HepG2 (cell line): ENCODE results near the gene DPEP3. TPM values are rescaled to one million over a fixed set of nuclear protein-coding genes. Genes with fewer than 3 reads are reported as not detected.

Source experiments
- AKNA ChIP-seq: sonication (generic); formaldehyde crosslinking; IDR thresholded peaks from 2 replicates; pipeline ENCODE4 v1.4.0; 2020; ENCODE audit warnings: missing genetic modification reagents, borderline replicate concordance
- ARID3A ChIP-seq: IDR thresholded peaks from 2 replicates; pipeline ENCODE4 v1.6.1; 2012; ENCODE audit warnings: low read depth, low read length, improper control_type of control experiment
- ZNF543 ChIP-seq: sonication (generic); formaldehyde crosslinking; IDR thresholded peaks from 2 replicates; pipeline ENCODE4 v1.4.0; 2020; ENCODE audit warnings: mild to moderate bottlenecking, missing genetic modification reagents
- ZNF550 ChIP-seq: sonication (generic); formaldehyde crosslinking; IDR thresholded peaks from 2 replicates; pipeline ENCODE4 v1.4.0; 2020; ENCODE audit warnings: mild to moderate bottlenecking, missing genetic modification reagents, borderline replicate concordance
- polyA plus RNA-seq, 8 experiments: library from polyadenylated mRNA; depleted of rRNA in 3 of 8; stranded (reverse) in 7 of 8; unstranded in 1 of 8; fragments of >200 nt; fragmentation: Illumina TruSeq in 4 of 8; extraction: Trizol in 4 of 8; gene quantifications; 2 replicates each; pipeline versions ENCODE4 v1.2.1 to v1.2.3, GENCODE V29; 2011 to 2016; ENCODE audit warnings: low read depth in 4 of 8, missing spikeins in 1 of 8, mixed read lengths in 1 of 8; ENCODE audit not compliant: insufficient read depth in 1 of 8
- total RNA-seq, 5 experiments: library from RNA; depleted of rRNA; stranded (reverse); fragments of >200 nt; fragmentation: Illumina TruSeq; extraction: Trizol; gene quantifications; 2 replicates each; pipeline ENCODE4 v1.2.3, GENCODE V29; 2016; ENCODE audit warnings: low read depth in 1 of 5
- TF ChIP-seq, protein P1 (sequence below): sonication (generic); formaldehyde crosslinking; IDR thresholded peaks from 2 replicates; pipeline ENCODE4 v1.8.1; 2023; ENCODE audit warnings: mild to moderate bottlenecking, missing genetic modification reagents
- TF ChIP-seq, protein P2 (sequence below): sonication (generic); formaldehyde crosslinking; IDR thresholded peaks from 2 replicates; pipeline ENCODE4 v1.5.0; 2020; ENCODE audit warnings: mild to moderate bottlenecking, missing genetic modification reagents, borderline replicate concordance
- TF ChIP-seq, protein P3 (sequence below): IDR thresholded peaks from 2 replicates; pipeline ENCODE4 v1.6.1; 2016
- TF ChIP-seq, protein P4 (sequence below): fragments of 450-650 bp; IDR thresholded peaks from 2 replicates; pipeline ENCODE4 v1.6.1; 2017

The DPEP3 gene
- total and polyA plus RNA-seq, 2 of the 13 experiments (the other 11 are each of a cell fraction or from before 2014, with no cell fraction given), result not detected

DNA sequence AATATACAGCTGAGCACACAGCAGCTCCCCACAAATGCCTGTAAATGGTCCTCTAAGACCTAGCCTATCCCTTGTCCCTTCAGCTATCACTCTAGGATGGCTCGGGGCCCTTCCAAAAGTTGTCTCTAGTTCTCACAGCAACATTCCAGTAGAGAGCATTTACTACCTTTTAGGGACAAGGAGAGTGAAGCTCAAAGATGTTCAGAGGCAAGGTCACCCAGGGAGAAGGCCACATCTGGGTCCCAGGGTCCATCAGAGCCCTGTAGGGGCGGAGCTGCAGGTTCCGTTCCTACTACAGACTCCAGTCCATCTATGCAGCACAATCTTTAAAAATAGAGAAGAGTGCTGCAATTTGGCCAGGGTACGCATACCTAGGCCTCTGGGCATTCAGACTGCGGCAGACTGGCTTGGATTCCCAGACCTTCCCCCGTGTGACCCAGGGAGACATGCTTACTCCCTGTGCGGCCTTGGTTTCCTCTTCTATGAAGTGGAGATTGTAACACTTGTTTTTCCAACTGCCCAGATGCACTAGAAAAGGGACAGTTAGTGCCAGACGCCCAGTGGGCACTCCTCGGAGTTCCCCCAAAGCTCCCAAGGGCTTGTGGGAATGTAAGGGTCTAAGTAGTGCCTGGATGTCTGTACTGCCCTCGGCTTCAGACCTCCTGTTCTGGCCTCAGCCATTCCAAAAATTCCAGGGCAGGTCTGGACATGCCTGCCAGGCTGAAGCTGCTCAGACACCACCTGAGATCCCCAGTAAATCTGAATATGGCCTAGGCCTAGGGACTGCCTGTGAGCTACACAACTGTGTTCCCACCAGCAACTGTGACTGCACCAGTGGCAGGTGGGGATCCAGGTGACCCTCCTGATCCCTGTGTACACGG is 14.4 kb downstream of the DPEP3 start (continued):
- TF ChIP-seq, protein P1, sequence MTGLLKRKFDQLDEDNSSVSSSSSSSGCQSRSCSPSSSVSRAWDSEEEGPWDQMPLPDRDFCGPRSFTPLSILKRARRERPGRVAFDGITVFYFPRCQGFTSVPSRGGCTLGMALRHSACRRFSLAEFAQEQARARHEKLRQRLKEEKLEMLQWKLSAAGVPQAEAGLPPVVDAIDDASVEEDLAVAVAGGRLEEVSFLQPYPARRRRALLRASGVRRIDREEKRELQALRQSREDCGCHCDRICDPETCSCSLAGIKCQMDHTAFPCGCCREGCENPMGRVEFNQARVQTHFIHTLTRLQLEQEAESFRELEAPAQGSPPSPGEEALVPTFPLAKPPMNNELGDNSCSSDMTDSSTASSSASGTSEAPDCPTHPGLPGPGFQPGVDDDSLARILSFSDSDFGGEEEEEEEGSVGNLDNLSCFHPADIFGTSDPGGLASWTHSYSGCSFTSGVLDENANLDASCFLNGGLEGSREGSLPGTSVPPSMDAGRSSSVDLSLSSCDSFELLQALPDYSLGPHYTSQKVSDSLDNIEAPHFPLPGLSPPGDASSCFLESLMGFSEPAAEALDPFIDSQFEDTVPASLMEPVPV (CRISPR knock-in tag), result no peak
- TF ChIP-seq ZNF550 (no peak), ZNF543 (no peak; the same call in 1 of the 2 replicates), ARID3A (no peak), AKNA (CRISPR knock-in tag) (no peak)
- TF ChIP-seq, protein P2, sequence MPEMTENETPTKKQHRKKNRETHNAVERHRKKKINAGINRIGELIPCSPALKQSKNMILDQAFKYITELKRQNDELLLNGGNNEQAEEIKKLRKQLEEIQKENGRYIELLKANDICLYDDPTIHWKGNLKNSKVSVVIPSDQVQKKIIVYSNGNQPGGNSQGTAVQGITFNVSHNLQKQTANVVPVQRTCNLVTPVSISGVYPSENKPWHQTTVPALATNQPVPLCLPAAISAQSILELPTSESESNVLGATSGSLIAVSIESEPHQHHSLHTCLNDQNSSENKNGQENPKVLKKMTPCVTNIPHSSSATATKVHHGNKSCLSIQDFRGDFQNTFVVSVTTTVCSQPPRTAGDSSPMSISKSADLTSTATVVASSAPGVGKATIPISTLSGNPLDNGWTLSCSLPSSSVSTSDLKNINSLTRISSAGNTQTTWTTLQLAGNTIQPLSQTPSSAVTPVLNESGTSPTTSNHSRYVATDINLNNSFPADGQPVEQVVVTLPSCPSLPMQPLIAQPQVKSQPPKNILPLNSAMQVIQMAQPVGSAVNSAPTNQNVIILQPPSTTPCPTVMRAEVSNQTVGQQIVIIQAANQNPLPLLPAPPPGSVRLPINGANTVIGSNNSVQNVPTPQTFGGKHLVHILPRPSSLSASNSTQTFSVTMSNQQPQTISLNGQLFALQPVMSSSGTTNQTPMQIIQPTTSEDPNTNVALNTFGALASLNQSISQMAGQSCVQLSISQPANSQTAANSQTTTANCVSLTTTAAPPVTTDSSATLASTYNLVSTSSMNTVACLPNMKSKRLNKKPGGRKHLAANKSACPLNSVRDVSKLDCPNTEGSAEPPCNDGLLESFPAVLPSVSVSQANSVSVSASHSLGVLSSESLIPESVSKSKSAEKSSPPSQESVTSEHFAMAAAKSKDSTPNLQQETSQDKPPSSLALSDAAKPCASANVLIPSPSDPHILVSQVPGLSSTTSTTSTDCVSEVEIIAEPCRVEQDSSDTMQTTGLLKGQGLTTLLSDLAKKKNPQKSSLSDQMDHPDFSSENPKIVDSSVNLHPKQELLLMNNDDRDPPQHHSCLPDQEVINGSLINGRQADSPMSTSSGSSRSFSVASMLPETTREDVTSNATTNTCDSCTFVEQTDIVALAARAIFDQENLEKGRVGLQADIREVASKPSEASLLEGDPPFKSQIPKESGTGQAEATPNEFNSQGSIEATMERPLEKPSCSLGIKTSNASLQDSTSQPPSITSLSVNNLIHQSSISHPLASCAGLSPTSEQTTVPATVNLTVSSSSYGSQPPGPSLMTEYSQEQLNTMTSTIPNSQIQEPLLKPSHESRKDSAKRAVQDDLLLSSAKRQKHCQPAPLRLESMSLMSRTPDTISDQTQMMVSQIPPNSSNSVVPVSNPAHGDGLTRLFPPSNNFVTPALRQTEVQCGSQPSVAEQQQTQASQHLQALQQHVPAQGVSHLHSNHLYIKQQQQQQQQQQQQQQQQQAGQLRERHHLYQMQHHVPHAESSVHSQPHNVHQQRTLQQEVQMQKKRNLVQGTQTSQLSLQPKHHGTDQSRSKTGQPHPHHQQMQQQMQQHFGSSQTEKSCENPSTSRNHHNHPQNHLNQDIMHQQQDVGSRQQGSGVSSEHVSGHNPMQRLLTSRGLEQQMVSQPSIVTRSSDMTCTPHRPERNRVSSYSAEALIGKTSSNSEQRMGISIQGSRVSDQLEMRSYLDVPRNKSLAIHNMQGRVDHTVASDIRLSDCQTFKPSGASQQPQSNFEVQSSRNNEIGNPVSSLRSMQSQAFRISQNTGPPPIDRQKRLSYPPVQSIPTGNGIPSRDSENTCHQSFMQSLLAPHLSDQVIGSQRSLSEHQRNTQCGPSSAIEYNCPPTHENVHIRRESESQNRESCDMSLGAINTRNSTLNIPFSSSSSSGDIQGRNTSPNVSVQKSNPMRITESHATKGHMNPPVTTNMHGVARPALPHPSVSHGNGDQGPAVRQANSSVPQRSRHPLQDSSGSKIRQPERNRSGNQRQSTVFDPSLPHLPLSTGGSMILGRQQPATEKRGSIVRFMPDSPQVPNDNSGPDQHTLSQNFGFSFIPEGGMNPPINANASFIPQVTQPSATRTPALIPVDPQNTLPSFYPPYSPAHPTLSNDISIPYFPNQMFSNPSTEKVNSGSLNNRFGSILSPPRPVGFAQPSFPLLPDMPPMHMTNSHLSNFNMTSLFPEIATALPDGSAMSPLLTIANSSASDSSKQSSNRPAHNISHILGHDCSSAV (CRISPR knock-in tag), result no peak
- TF ChIP-seq, protein P3, sequence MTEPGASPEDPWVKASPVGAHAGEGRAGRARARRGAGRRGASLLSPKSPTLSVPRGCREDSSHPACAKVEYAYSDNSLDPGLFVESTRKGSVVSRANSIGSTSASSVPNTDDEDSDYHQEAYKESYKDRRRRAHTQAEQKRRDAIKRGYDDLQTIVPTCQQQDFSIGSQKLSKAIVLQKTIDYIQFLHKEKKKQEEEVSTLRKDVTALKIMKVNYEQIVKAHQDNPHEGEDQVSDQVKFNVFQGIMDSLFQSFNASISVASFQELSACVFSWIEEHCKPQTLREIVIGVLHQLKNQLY (CRISPR knock-in tag), result no peak
- TF ChIP-seq, protein P4, sequence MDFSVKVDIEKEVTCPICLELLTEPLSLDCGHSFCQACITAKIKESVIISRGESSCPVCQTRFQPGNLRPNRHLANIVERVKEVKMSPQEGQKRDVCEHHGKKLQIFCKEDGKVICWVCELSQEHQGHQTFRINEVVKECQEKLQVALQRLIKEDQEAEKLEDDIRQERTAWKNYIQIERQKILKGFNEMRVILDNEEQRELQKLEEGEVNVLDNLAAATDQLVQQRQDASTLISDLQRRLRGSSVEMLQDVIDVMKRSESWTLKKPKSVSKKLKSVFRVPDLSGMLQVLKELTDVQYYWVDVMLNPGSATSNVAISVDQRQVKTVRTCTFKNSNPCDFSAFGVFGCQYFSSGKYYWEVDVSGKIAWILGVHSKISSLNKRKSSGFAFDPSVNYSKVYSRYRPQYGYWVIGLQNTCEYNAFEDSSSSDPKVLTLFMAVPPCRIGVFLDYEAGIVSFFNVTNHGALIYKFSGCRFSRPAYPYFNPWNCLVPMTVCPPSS, result no peak
